Measurements from ENCODE around the gene ESR2. TPM values are rescaled to one million over a fixed set of nuclear protein-coding genes. Genes with fewer than 3 reads are reported as not detected.
"Not testable (repeated sequence)": the region's sequence is repeated elsewhere in the genome, so short reads cannot be mapped to it uniquely, and the experiment has no call there.

Gene ESR2
- total and polyA plus RNA-seq, 2 donors (not counting 3 experiments of a cell fraction or from before 2014, with no cell fraction given) = 0.10 to 0.58 TPM

DNA sequence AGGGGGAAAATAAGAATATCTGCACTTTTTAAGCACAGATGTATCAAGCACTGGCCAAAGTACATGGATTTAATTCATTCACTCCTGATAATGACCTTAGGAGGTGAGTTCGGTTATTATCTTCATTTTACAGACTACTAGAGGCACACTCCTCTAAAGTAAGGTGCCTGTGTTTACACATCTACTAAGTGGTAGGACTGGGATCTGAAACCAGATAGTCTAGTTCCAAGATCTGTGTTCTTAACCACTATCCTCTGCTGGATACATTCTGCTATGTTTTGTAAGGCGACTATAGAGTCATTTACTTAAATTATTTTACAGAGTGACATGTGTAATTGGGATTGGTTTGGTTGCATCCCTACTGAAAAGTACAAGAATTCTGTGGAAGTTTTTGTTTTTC lies 175.3 kb downstream of the ESR2 start:
- H3K36me3 ChIP-seq (ENCODE audit: control insufficient read depth in 2 of 2, extremely low read depth in 1 of 2, insufficient read depth in 2 of 2, low read length in 2 of 2) = peaks cover 3 to 10% of the 10 kb centered on the region in 2 experiments
- no peaks in the 10 kb centered on the region for H3K9me1 ChIP-seq (replicated peaks; ENCODE audit: control insufficient read depth, extremely low read depth, insufficient read depth, low read length)
- peaks cover 4% of the 10 kb centered on the region for H3K4me1 ChIP-seq (ENCODE audit: control insufficient read depth, extremely low read depth, insufficient read depth, low read length)
- no peaks in the 10 kb centered on the region for H3K79me2 ChIP-seq (ENCODE audit: control insufficient read depth, insufficient read depth, low read length)
- BruUV-seq (replicated peaks) = no TSS peak
- ChIA-PET CTCF (interaction anchor here (2.4 kb wide), 1 partner anchor 185 kb away, joined by 10 read pairs; no protein-coding TSS in a partner anchor), POLR2A (interaction anchor here (0.7 kb wide), 1 partner anchor 123 kb away, joined by 6 read pairs; no protein-coding TSS in a partner anchor)
- no peak for TF ChIP-seq MYC (IDR thresholded peaks at IDR 0.05; ENCODE audit: low read depth, low read length)
- TF ChIP-seq EZH2 (IDR thresholded peaks at IDR 0.05; ENCODE audit: borderline replicate concordance, low read depth, low read length, severe bottlenecking) = no peak
- TF ChIP-seq POLR2AphosphoS5 (IDR thresholded peaks at IDR 0.05; ENCODE audit: insufficient read depth, low read depth, low read length) = no peak
- no peak for TF ChIP-seq POLR2A (IDR thresholded peaks at IDR 0.05; ENCODE audit: low read depth, low read length)
- TF ChIP-seq, protein P1, sequence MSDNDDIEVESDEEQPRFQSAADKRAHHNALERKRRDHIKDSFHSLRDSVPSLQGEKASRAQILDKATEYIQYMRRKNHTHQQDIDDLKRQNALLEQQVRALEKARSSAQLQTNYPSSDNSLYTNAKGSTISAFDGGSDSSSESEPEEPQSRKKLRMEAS (IDR thresholded peaks at IDR 0.05; ENCODE audit: insufficient read depth, insufficient read length) = no peak
- TF ChIP-seq, protein P2, sequence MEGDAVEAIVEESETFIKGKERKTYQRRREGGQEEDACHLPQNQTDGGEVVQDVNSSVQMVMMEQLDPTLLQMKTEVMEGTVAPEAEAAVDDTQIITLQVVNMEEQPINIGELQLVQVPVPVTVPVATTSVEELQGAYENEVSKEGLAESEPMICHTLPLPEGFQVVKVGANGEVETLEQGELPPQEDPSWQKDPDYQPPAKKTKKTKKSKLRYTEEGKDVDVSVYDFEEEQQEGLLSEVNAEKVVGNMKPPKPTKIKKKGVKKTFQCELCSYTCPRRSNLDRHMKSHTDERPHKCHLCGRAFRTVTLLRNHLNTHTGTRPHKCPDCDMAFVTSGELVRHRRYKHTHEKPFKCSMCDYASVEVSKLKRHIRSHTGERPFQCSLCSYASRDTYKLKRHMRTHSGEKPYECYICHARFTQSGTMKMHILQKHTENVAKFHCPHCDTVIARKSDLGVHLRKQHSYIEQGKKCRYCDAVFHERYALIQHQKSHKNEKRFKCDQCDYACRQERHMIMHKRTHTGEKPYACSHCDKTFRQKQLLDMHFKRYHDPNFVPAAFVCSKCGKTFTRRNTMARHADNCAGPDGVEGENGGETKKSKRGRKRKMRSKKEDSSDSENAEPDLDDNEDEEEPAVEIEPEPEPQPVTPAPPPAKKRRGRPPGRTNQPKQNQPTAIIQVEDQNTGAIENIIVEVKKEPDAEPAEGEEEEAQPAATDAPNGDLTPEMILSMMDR (IDR thresholded peaks at IDR 0.05; ENCODE audit: extremely low read depth in 1 of 2, insufficient read depth in 1 of 2, low read depth in 1 of 2, low read length in 2 of 2) = no peak
- no peak for TF ChIP-seq FOS (IDR thresholded peaks at IDR 0.05; ENCODE audit: borderline replicate concordance, insufficient read depth, low read length)
- no peak for TF ChIP-seq JUN (IDR thresholded peaks at IDR 0.05; ENCODE audit: borderline replicate concordance, insufficient read depth, insufficient read length, low read depth)
- TF ChIP-seq GATA2 (IDR thresholded peaks at IDR 0.05; ENCODE audit: insufficient read depth, insufficient read length, low read depth, low read length) = no peak
- intact Hi-C loops (cut with micrococcal nuclease) (no loop called here), dilution Hi-C loops (cut with MboI; ENCODE audit: extremely low pct_ligation_motif_present, low sequenced_read_pairs) (no loop called here)
- no peak overlapping the region for H3K27ac ChIP-seq (ENCODE audit: insufficient read depth, low read depth, low read length)
- no peaks in the 10 kb centered on the region for H4K20me1 ChIP-seq (replicated peaks; ENCODE audit: control insufficient read depth, extremely low read depth, insufficient read depth, low read length)
- H3K4me3 ChIP-seq (replicated peaks in 1 of 3; ENCODE audit: insufficient read depth in 1 of 3, low read depth in 1 of 3, low read length in 3 of 3) = no peak overlapping the region
- H3K27me3 ChIP-seq (ENCODE audit: control insufficient read depth in 2 of 2, insufficient read depth in 2 of 2, low read length in 2 of 2) = no peaks in the 10 kb centered on the region
- H2AFZ ChIP-seq (ENCODE audit: low read depth, low read length) = no peak overlapping the region
- FAIRE-seq (no peak), DNase-seq (ENCODE audit: low read depth, low spot score) (no peak)
- no peak overlapping the region for H3K9ac ChIP-seq (replicated peaks; ENCODE audit: extremely low read depth, insufficient read depth, low read length)
- no peaks in the 10 kb centered on the region for H3K9me3 ChIP-seq (replicated peaks; ENCODE audit: control insufficient read depth, insufficient read depth, low read length)
- no peak overlapping the region for H3K4me2 ChIP-seq (ENCODE audit: insufficient read depth, low read length)

DNA sequence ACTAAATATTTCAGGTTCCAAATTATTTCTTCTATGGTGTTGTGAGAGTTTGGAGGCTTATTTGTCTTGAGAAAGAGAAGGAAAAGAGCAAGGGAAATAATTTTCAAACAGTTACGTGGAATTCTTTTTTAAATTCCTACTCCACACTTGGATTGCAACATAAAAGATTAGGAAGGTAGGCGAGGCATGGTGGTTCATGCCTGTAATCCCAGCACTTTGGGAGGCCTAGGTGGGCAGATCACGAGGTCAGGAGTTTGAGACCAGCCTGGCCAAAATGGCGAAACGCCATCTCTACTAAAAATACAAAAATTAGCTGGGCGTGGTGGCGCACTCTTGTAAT lies 175.8 kb downstream of the ESR2 start:
- H3K4me1 ChIP-seq (ENCODE audit: control insufficient read depth, extremely low read depth, insufficient read depth, low read length); H3K9me1 ChIP-seq (replicated peaks; ENCODE audit: control insufficient read depth, extremely low read depth, insufficient read depth, low read length); H3K4me2 ChIP-seq (ENCODE audit: insufficient read depth, low read length); FAIRE-seq; H3K27ac ChIP-seq (ENCODE audit: insufficient read depth, low read depth, low read length); H4K20me1 ChIP-seq (replicated peaks; ENCODE audit: control insufficient read depth, extremely low read depth, insufficient read depth, low read length); BruUV-seq (replicated peaks); DNase-seq (ENCODE audit: low read depth, low spot score); H3K27me3 ChIP-seq (ENCODE audit: control insufficient read depth in 2 of 2, insufficient read depth in 2 of 2, low read length in 2 of 2); intact Hi-C loops (cut with micrococcal nuclease); H3K9me3 ChIP-seq (replicated peaks; ENCODE audit: control insufficient read depth, insufficient read depth, low read length); H2AFZ ChIP-seq (ENCODE audit: low read depth, low read length); H3K79me2 ChIP-seq (ENCODE audit: control insufficient read depth, insufficient read depth, low read length); H3K9ac ChIP-seq (replicated peaks; ENCODE audit: extremely low read depth, insufficient read depth, low read length); H3K4me3 ChIP-seq (replicated peaks in 1 of 3; ENCODE audit: insufficient read depth in 1 of 3, low read depth in 1 of 3, low read length in 3 of 3); dilution Hi-C loops (cut with MboI; ENCODE audit: extremely low pct_ligation_motif_present, low sequenced_read_pairs): not testable (repeated sequence)
- CTCF ChIA-PET = interaction anchor here (0.9 kb wide), 1 partner anchor 9 kb away, joined by 3 read pairs; no protein-coding TSS in a partner anchor
- H3K36me3 ChIP-seq (ENCODE audit: control insufficient read depth in 2 of 2, extremely low read depth in 1 of 2, insufficient read depth in 2 of 2, low read length in 2 of 2) = peaks cover 3 to 10% of the 10 kb centered on the region in 2 experiments
- POLR2A ChIA-PET = interaction anchor here (0.7 kb wide), 1 partner anchor 123 kb away, joined by 6 read pairs; no protein-coding TSS in a partner anchor
